Lung (tissue), 12 donors: Measurements from ENCODE around the gene MED27. TPM values are rescaled to one million over a fixed set of nuclear protein-coding genes. Genes with fewer than 3 reads are reported as not detected.

ENCODE experiments used
- ATAC-seq: fragments of 200-7000 bp; cut with Tn5 transposase; one replicate; pipeline ENCODE4 v1.9.1; 2020; ENCODE audit warnings: moderate number of reproducible peaks; ENCODE audit not compliant: insufficient read depth, low FRiP score
- DNase-seq, 3 donors: peaks; one replicate each; pipeline ENCODE4 v3.0.0-alpha.2; 2013 to 2017
- H3K27ac ChIP-seq, 2 donors: one replicate each; pipeline ENCODE4 v1.5.1; 2013; ENCODE audit warnings: mild to moderate bottlenecking in 2 of 2, moderate library complexity in 2 of 2, control low read depth in 1 of 2, inconsistent platforms in 1 of 2, low read depth in 1 of 2, low read length in 1 of 2
- H3K27me3 ChIP-seq, 3 donors: one replicate each; pipeline ENCODE4 v1.5.1; 2013; ENCODE audit warnings: low read length in 2 of 3; ENCODE audit not compliant: control insufficient read depth in 3 of 3, insufficient read depth in 3 of 3
- H3K36me3 ChIP-seq, 4 donors: one replicate each; pipeline ENCODE4 v1.5.1; 2013; ENCODE audit warnings: low read length in 4 of 4, mild to moderate bottlenecking in 1 of 4, moderate library complexity in 1 of 4; ENCODE audit not compliant: control insufficient read depth in 4 of 4, insufficient read depth in 4 of 4
- H3K4me1 ChIP-seq, 5 donors: one replicate each; pipeline ENCODE4 v1.5.1; 2013; ENCODE audit warnings: low read length in 5 of 5, mild to moderate bottlenecking in 2 of 5, moderate library complexity in 1 of 5; ENCODE audit not compliant: control insufficient read depth in 5 of 5, insufficient read depth in 5 of 5
- H3K4me3 ChIP-seq: one replicate; pipeline ENCODE4 v1.5.1; 2013; ENCODE audit warnings: mild to moderate bottlenecking, control low read depth, moderate library complexity
- H3K9ac ChIP-seq, 2 donors: one replicate each; pipeline ENCODE4 v1.5.1; 2013; ENCODE audit warnings: low read length in 2 of 2, control low read depth in 1 of 2; ENCODE audit not compliant: insufficient read depth in 1 of 2
- H3K9me3 ChIP-seq, 4 donors: one replicate each; pipeline ENCODE4 v1.5.1; 2013; ENCODE audit warnings: low read length in 3 of 4, mild to moderate bottlenecking in 1 of 4, moderate library complexity in 1 of 4; ENCODE audit not compliant: control insufficient read depth in 4 of 4, insufficient read depth in 3 of 4
- CTCF ChIP-seq: IDR thresholded peaks from 2 replicates; pipeline ENCODE4 v1.5.1; 2012; ENCODE audit warnings: mild to moderate bottlenecking; ENCODE audit errors: control extremely low read depth, extremely low read depth
- WGBS, 2 donors: extraction: QIAGEN DNeasy Blood & Tissue Kit; methylation state at CpG; one replicate each; pipeline ENCODE4 v1.1.7; 2013; 5-methylcytosine and 5-hydroxymethylcytosine counted together
- polyA plus RNA-seq, 2 donors: library from polyadenylated mRNA; stranded (reverse); fragments of 200-250 nt; gene quantifications; one replicate each; pipeline ENCODE4 v1.2.1, GENCODE V29; 2013
- total RNA-seq, 2 donors: library from RNA; depleted of rRNA in 1 of 2; stranded (reverse); fragments of >200 nt in 1 of 2; gene quantifications; one replicate each; pipeline ENCODE4 v1.2.1, GENCODE V29; 2014 to 2021
- donor health status: control.
- donor health status: control.
- donor health status: Bipolar disorder and iron deficiency.
- donor health status: healthy.
- donor health status: DM: yes; HTN: yes; CAD: no.

MED27 gene
- total and polyA plus RNA-seq, 4 donors: 9.8 to 22.3 (median 16.7) TPM

GRCh38 chr9:131880833-131881583, 198.7 kb downstream of the MED27 start:
- Histone ChIP-seq H3K27me3 (no peaks in the 10 kb centered on the region), H3K36me3 (peaks cover 0 to 6% (median 0%) of the 10 kb centered on the region in 4 donors), H3K9me3 (no peaks in the 10 kb centered on the region), H3K9ac (no peak overlapping the region), H3K4me3 (no peak overlapping the region), H3K4me1 (peaks cover 0 to 12% (median 0%) of the 10 kb centered on the region in 5 donors), H3K27ac (no peak overlapping the region)
- WGBS, 2 donors: 67 to 77% methylated on average over 4 of the region's 4 CpGs
- no peak for TF ChIP-seq CTCF
- no peak for ATAC-seq
- DNase-seq: no peak

DNA sequence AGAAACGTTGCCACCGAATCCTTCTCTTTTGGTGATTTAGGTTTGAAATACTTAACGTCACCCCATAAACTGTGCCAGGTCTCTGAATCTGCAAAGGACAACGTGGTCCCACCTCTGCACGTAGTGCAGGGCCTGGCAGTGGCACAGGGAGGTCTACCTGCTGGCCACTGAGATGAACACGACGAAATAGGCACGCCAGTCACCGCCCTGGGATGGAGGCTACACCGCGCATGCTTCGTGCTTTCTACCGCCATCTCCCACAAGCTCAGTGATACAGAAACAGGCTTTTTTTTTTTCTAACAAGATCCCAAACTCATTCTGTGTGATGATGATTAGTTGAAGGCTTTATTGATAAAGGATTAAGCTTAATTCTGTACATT, 199.8 kb downstream of the MED27 start:
- 94 to 96% methylated on average over 13 of the region's 13 CpGs for WGBS, 2 donors
- no peak overlapping the region for H3K27ac ChIP-seq
- no peak overlapping the region for H3K4me3 ChIP-seq

DNA sequence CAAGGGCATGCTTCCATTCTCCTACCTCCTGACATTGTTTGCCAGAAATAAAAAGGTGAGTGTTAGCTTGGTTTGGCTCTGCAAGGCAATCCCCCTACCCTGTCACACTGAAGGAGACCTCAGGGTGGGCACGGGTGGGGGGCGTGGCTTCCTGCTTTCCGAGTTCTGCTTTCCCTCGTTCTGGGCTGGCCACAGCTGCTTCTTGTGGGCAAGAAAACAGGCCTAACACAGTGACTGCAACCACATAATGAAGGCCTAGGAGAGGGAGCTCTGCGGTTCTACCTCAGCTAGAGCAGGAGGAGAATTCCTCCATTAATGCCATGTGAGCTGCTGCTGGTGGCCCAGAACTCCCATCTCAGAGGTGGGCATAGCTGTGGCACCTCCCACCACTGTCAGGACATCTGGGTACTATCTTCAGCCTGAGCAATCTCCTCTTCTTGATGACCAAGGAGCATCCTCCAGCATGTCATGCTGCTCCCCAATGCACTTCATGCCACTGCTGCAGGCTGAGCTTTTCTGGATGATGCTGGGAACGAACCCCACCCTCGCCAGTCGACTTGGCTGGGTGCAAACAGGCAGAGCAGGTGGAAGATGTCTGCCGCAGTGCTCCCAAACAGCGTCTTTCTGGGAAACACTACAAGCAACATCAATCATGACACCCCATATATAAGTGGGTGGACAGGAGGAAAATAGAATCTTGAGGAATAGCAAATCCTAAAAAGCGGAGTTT, 200.3 kb downstream of the MED27 start:
- TF ChIP-seq CTCF: no peak
- H3K27ac ChIP-seq: no peak overlapping the region
- peaks cover 0 to 6% (median 0%) of the 10 kb centered on the region in 4 donors for H3K36me3 ChIP-seq
- DNase-seq (no peak), ATAC-seq (no peak)
- H3K4me3 ChIP-seq: no peak overlapping the region
- WGBS, 2 donors: 62 to 76% methylated on average over 11 of the region's 11 CpGs
- H3K9me3 ChIP-seq: no peaks in the 10 kb centered on the region
- H3K27me3 ChIP-seq: no peaks in the 10 kb centered on the region
- H3K4me1 ChIP-seq: peaks cover 0 to 3% (median 0%) of the 10 kb centered on the region in 5 donors
- no peak overlapping the region for H3K9ac ChIP-seq

More for the DNA sequence above, 199.8 kb downstream of the MED27 start:
- no peak for TF ChIP-seq CTCF
- Histone ChIP-seq H3K9ac (no peak overlapping the region), H3K4me1 (peaks cover 0 to 5% (median 0%) of the 10 kb centered on the region in 5 donors), H3K9me3 (no peaks in the 10 kb centered on the region), H3K27me3 (no peaks in the 10 kb centered on the region), H3K36me3 (peaks cover 0 to 6% (median 0%) of the 10 kb centered on the region in 4 donors)
- ATAC-seq: no peak
- no peak for DNase-seq
